Hepatic stellate cell (primary cell): Measurements from ENCODE around the gene CSK.
"Not testable (repeated sequence)": the region's sequence is repeated elsewhere in the genome, so short reads cannot be mapped to it uniquely, and the experiment has no call there.

Experiments used
- DNase-seq: peaks from one replicate; pipeline ENCODE4 v3.0.0; 2011; ENCODE audit warnings: low spot score

The CSK gene

DNA sequence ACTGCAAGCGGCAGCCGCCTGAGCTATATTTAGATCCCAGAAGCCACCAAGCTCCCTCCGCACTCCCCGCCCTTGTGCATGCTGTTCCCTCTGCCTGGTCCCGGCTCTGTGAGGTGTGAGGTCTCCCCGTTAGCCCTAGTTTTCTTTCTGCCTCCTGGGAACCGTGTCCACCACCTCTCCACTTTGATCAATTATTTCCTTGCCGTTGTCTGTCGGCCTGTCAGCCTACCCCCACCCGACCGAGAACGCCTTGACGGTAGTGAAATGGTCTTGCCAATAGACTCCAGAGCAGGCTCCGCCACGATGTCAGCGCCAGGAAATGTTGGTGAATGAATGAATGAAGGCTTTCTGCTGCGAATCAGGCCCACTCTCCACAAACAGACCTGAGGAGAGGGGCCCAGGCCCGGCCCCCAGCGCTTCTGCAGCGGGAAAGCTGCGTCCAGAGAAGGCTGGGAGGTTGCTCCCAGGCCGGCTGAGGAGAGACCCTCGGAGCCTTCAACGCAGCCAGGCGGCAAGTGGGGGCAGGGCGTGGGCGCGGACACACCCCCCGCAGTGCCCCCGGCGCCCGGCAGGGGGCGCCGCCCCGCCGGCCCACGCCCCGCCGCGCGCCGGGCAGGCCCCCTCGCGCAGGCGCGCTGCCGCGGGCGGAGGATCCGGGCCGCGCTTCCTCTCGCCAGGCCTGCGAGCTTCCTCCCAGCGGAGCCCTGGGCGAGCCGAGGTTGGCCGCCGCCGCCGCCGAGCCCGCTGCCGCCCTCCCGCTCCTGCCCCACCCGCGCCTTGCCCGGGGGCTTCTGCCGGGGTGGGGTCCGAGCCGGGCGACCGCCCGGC lies at the start of gene CSK:
Gene CSK, plus strand, starts transcription at position 650 of the 828 bp plus-strand sequence. CDS start 16,218 bp downstream, outside the sequence.
- DNase-seq, result peak; percentile 93

DNA sequence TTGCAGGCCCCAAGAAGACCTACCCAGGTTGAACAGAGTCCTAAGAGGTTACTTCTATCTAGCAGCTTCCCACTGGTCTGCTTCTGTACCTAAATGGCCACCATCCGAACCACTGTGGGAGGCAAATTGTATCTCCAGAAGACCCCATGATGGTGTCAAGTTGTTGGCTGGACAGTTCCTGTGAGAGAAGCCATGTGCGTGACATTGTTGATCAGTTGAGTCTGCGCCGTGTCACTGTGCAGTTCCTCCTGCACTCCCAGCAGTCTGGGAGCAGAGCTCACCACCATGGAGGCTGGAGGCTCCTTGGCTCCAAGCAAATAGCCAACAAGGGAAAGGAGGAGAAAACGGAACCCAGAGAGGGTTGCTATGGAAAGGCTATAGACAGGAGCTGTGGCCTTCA lies 49.0 kb upstream of the CSK start:
- DNase-seq, result no peak

DNA sequence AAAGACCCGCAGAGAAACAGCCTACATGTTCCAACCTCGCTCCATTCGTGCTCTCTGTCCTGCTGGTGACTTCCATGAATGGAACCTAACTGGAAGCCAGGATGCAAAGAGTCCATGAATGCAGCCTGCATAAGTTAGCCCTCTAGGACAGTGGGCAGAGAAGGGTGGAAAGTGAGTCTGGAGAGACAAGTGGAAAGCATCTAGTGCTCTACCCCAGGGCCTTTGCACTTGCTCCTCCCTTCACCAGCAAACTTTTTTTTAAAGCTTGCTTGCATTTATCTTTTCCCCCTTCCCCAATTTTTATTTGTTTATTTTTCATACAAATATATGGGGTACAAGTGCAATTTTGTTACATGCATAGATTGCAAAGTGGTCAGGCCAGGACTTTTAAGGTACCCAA lies 48.6 kb upstream of the CSK start:
- DNase-seq, result no peak

DNA sequence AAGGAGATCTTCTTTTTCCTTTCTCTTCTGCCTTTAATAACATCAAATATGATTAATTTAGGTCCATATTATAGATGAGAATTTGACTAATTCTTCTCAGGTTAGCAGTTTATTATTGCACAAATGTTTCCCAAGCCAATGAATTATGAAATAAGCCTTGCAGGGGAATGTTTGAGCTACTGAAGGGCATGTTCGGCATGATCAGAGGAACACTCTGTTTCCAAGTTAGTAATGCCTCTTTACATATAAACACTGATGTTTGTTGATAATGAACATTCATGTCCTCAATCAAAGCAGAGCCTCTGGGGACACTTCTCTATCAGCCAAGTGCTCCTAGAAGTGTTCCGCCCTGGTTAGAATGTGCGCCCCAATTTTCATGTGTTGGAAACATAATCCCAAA lies 46.6 kb upstream of the CSK start:
- no peak for DNase-seq

DNA sequence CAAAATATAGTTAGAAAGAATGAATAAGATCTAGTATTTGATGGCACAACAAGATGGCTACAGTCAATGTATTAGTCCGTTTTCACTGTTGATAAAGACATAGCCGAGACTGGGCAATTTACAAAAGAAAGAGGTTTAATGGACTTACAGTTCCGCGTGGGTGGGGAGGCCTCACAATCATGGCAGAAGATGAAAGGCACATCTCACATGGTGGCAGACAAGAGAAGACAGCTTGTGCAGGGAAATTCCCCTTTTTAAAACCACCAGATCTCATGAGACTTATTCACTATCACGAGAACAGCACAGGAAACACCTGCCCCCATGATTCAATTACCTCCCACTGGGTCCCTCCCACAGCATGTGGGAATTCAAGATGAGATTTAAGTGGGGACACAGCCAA lies 43.6 kb upstream of the CSK start:
- DNase-seq, result not testable (repeated sequence)

DNA sequence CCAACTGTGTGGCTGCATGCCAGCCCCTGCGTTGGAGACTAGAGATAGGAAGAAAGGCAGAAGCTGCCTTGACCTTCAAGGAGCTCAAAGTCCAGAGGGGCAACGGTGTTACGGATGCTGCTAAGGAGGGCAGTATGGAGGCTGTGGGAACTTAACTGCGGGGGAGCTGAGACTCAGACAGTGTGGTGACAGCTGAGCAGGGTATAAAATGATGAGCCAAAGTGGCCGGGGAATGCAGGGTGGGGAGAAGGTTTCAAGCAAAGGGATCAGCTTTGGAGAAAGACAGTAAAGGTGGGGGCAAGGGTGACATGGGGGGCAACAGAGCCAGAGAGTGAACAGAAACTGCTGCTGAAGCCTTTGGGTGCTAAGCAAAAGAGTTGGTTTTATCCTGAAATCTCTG lies 39.5 kb upstream of the CSK start:
- no peak for DNase-seq

DNA sequence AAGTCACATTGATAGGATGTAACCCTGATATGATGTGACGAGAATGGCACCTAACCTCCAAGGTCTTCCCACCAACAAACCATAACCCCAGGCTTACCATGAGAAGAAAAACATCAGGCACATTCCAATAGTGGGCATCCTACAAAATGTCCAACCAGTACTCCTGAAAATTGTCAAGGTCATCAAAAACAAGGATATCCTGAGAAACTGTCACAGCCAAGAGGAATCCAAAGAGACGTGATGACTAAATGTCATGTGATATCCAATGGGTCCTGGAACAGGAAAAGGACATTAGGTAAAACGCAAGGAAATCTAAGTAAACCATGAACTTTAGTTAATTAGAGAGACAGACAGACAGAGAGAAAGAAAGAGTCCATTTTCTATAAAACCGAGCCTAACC lies 35.5 kb upstream of the CSK start:
- DNase-seq, result no peak

DNA sequence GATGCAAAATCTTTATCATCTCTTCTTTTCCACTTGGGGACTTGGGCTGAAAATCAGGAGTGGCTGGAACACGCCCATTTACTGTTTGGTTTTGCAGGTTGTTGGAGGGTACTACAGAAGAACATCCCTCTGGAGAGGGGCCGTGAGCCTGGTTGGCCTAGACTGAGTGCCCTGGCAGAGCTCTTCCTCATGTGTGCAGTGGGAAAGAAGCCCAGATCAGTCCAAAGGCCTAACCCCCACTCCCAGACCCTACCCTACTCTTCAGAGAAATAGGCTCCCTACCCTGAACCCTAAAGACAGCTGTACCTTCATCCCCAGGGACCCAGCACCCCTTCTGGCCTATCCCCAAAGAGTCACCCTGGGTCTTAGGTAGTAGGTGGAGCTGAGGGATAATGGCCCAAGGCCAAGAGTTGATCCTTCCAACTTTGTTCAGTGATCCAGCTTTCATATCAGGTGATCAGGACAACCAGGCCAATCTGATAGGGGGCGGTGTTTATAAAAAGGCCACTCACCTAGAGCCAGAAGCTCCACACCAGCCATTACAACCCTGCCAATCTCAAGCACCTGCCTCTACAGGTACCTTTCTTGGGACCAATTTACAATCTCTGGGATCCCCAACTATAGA lies 33.4 kb upstream of the CSK start, which contains the start of gene CYP1A2:
Gene CYP1A2, plus strand, starts transcription at position 524 of the 625 bp plus-strand sequence. CDS start 894 bp downstream, outside the sequence.
- no peak for DNase-seq

DNA sequence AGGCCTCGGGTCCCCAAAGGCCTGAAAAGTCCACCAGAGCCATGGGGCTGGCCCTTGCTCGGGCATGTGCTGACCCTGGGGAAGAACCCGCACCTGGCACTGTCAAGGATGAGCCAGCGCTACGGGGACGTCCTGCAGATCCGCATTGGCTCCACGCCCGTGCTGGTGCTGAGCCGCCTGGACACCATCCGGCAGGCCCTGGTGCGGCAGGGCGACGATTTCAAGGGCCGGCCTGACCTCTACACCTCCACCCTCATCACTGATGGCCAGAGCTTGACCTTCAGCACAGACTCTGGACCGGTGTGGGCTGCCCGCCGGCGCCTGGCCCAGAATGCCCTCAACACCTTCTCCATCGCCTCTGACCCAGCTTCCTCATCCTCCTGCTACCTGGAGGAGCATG lies 32.0 kb upstream of the CSK start:
- no peak for DNase-seq

DNA sequence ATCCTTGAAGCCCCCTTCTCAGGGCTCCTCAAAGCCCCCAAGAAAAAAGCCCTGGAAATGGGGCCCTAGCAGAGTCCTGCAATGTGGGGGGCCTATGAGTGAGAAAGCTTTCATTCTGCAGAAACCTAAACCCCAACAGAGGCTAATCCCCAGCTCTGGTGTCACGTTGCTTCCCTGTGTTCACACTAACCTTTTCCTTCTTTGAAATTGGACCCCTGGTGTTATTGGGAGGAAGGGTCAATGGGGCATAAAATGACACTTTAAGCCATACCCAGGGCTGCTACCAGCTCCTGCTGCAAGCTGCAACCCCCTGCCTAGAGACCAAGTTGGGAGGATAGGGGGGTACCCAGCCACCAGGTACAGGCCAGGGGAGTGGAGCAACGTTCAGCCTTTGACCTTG lies 31.1 kb upstream of the CSK start:
- no peak for DNase-seq

DNA sequence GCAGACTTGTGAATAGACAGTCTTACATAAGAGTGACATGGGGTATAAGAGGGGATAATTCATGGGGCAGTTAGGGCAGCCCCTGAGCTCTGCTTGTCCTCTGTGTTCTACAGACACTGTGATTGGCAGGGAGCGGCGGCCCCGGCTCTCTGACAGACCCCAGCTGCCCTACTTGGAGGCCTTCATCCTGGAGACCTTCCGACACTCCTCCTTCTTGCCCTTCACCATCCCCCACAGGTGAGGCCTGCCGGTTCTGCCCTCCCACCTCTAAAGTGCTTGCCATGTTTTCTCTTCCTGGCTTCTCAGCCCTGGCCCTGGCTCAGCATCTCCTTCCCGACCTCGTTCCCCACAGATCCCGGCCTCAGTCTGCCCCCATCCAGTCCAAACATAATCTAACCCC lies 29.9 kb upstream of the CSK start:
- no peak for DNase-seq

DNA sequence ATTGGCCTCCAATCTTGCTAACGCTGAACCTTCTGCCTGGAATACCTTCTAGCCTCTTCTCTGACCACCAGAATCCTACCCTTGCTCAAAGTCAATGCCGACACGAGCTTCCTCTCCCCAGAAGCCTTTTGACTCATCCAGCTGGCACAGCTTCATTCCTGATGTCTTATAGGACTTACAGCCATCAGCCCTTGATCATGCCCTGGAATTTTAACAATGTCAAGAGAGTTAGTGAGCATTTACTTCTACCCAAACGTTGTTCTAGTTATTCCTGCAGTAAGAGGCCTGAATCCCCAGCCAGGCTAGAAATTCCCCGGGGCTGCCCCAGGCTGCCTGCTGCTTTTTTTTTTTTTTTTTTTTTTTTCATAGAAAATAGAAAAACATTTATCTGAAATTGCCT lies 29.3 kb upstream of the CSK start:
- DNase-seq, result peak; percentile 51

DNA sequence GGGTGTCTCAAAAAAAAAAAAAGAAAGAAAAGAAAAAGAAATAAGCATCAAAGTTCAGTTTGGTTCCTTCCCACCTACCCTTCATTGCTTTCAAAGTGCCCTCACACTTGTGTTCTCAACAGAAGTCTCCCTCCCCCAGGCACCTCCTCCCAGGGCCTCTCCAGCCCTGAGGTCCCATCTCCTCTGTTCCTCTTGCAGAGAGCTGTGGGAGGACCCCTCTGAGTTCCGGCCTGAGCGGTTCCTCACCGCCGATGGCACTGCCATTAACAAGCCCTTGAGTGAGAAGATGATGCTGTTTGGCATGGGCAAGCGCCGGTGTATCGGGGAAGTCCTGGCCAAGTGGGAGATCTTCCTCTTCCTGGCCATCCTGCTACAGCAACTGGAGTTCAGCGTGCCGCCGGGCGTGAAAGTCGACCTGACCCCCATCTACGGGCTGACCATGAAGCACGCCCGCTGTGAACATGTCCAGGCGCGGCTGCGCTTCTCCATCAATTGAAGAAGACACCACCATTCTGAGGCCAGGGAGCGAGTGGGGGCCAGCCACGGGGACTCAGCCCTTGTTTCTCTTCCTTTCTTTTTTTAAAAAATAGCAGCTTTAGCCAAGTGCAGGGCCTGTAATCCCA lies 27.2 kb upstream of the CSK start:
- no peak for DNase-seq

DNA sequence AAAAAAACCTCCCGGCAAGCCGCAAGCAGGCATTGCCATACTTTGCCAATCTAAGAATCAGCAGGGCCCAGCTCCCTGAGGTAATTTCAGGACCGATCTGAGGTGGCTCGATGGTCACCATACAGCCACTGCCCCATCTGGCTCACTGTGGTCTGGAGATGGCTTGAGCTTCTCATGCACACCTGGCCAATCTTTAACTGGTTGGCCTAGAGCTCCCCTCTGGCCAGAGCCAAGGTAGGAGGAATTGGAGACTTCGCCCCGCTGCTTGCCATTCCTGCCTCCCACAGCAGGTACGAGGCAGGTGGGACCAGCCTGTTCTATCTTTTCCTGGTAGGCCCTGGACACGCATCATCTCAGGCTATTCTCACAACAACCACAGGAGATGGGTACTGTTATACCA lies 23.1 kb upstream of the CSK start:
- DNase-seq, result no peak

DNA sequence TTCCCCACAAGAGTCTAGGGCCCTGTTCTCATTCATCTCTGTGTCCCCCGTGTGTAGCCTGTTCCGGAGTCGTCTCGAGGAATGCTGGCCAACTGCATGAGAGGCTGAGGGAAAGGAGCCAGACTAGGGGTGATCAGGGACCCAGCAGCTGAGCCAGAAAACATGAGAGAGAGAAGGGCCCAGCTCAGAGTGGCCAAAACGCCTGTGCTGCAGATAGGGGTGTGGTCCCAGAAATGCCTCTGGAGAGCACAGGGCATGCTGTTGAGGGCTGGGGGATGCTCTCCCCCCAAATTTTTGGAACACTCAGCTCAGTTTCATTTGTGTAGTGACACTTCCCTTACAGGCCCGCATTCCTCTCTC lies 19.1 kb upstream of the CSK start:
- no peak for DNase-seq

DNA sequence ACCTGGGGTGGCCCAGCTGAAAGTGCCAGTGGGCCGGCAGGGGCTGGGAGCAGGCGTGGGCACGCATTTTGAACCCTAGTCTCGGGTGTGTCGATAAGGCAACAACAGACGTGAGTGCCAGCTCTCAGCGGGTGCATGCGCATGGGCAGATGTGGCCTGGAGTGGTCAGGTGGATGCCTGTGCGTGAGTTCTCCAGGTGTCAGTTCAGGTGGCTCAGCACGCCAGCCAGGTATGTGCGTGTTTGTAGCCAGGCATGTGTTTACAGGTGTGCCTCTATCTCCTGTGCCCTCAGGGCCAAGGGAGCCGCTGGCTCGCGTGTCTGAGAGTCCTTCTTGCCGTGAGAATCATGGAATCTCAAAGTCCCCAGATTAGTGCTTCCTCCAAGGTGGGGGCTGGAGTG lies 18.5 kb upstream of the CSK start:
- no peak for DNase-seq

DNA sequence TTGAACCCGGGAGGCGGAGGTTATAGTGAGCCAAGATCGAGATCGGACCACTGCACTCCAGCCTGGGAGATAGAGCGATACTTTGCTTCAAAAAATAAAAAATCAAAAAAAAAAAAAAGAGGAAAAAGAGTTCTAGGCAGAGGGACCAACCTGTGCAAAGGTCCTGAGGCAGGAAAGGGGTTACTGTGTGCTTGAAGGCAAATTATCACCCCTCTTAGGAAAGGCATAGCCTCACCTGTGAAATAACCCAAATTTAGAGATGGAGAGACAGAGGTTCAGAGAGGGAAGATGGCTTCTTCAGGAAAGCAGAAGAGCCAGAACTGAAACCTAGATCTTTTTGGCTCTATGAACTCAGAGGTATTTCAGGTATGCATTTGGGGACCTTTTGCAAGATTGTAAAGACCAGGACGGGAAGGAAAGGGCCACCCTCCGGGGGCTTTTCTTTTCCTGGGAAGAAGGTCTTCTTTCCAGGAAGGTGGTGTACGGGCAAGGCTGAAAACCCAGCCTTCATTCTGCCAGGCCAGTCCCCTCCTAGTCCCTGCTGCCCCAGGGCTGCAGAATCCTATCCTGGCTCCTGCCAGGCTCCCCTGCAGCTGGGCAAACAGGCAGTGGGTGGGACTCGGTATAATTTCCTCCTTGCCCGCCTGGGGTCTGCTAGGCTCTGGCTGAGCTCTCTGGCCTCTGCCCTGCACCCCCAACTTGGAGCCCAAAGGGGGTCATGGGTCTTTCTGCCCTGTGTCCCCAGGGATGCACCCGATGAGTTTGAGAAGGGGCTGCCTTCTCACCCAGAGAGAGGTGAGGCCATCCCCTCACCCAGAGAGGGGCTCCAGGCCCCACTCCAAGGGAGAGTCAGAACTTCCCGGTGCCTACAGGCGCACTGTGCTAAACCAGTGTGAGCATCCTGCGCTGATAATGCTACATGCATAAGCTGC lies 14.4 kb upstream of the CSK start:
- no peak for DNase-seq

DNA sequence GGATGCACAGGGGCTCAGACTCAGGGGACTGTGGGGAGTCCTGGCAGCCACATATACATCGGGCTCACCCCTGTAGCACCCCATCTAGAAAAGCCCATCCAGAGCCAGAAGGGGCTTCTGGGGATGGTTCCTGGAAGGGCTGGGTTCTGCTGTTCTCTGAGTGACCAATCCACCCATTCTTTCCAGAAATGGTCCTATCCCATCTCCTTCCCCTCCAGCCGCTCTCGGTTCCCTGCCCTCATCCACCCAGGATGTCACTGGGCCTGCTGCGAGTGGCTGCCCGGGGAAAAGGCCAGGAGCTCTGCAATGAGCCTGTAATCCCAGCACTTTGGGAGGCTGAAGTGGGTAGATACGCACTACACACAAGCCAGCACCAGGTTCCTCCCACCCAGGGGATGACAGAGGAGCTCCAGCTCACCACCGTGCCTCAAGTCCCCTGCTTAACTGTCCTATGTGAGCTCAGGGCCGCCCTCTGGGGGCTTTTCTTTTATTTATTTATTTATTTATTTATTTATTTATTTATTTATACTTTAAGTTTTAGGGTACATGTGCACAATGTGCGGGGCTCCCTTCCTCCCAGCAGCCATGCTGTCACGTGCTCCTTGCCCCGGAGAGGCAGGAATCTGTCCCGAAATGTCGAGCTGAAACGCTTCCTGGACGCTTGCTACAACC lies 13.6 kb upstream of the CSK start:
- no peak for DNase-seq

DNA sequence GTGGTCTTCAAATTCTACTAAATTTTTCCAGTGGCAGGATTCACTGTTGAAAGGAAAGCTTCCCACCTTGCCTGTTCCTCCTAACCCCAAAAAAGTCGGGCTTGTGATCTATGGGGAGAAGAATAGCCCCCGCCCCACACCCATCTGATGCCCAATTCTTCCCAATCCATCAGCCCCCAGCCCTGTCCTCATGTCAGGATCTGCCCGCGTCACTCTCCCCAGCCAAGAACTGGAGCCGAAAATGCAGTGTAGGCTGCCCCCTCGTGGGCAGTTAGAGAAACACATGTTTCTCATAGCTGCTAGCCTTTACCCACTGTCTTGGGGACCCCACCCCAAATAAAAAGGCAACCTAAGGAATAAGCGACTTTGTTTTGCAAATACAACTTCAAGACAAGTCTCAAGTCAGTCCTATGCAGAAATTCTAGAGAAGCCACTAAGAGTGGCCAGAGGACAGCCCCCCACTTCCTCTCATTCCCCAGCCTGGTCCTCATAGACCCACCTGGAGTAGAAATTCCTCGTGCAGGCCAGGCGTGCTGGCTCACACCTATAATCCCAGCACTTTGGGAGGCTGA lies 13.0 kb upstream of the CSK start:
- peak; percentile 81 for DNase-seq

DNA sequence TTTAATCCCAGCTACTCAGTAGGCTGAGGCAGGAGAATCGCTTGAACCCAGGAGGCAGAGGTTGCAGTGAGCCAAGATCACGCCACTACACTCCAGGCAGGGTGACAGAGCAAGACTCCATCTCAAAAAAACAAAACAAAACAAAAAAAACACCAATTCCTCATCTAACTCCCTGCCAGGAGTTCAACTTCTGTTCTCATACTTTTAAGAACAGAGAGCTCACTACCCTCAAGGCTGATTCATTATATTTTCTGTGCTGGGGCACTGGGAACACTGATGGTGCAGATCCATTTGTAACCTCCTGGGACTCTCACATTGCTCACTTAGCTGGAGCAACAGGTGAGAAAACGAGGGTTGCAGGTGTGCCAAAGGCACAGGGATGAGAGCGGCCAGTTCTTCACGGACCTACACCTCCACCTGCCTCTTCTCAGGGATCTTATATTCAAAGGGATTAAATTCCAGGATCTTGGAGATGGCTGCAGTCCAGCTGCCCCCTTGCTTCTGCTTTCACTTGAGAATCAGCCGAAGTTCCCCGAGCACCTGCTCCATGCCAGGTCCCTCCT lies 12.3 kb upstream of the CSK start:
- DNase-seq, result no peak
